ENCODE results near the gene PLIN3. TPM values are rescaled to one million over a fixed set of nuclear protein-coding genes. Genes with fewer than 3 reads are reported as not detected.
"Not testable (repeated sequence)": the region's sequence is repeated elsewhere in the genome, so short reads cannot be mapped to it uniquely, and the experiment has no call there.

The PLIN3 gene
- total and polyA plus RNA-seq, 4 donors, result 53.2 to 68.4 (median 56.5) TPM

DNA sequence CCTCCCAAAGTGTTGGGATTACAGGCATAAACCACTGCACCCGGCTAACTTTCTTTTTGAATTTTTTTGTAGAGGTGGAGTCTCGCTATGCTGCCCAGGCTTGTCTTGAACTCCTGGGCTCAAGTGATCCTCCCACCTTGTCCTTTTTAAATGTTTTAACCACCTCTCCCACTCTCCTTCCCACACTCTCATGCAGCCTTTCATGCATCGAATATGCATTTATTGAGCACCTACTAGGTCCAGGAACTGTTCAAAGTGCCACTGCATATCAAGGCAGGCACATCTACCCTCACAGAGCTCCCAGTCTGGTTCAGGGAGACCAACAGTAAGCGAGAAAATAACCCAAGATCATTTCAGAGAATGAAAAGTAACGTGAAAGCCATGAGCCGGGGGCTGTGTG, 37.1 kb downstream of the PLIN3 start:
- H3K4me3 ChIP-seq (ENCODE audit: low read length in 2 of 2), result no peak overlapping the region
- H3K36me3 ChIP-seq (ENCODE audit: control insufficient read depth in 1 of 2, insufficient read depth in 2 of 2, low read length in 1 of 2), result no peaks in the 10 kb centered on the region
- intact Hi-C loops (cut with DNase I), result loop anchor here in 1 of 2 donors (2.0 kb wide), 1 partner anchor 18 kb away; no protein-coding TSS in a partner anchor
- no peak overlapping the region for H3K27ac ChIP-seq (ENCODE audit: low read depth in 1 of 2, low read length in 2 of 2)
- no peaks in the 10 kb centered on the region for H3K27me3 ChIP-seq (ENCODE audit: control insufficient read depth in 1 of 2, insufficient read depth in 2 of 2, low read length in 1 of 2)
- H3K9me3 ChIP-seq (ENCODE audit: control insufficient read depth, low read length), result no peaks in the 10 kb centered on the region
- no peak for ATAC-seq (ENCODE audit: low FRiP score)
- H3K4me1 ChIP-seq (ENCODE audit: control insufficient read depth in 1 of 2, insufficient read depth in 2 of 2, low read length in 2 of 2), result no peaks in the 10 kb centered on the region
- 86 to 88% methylated on average over 6 of the region's 6 CpGs for WGBS, 2 donors
- DNase-seq, result no peak

DNA sequence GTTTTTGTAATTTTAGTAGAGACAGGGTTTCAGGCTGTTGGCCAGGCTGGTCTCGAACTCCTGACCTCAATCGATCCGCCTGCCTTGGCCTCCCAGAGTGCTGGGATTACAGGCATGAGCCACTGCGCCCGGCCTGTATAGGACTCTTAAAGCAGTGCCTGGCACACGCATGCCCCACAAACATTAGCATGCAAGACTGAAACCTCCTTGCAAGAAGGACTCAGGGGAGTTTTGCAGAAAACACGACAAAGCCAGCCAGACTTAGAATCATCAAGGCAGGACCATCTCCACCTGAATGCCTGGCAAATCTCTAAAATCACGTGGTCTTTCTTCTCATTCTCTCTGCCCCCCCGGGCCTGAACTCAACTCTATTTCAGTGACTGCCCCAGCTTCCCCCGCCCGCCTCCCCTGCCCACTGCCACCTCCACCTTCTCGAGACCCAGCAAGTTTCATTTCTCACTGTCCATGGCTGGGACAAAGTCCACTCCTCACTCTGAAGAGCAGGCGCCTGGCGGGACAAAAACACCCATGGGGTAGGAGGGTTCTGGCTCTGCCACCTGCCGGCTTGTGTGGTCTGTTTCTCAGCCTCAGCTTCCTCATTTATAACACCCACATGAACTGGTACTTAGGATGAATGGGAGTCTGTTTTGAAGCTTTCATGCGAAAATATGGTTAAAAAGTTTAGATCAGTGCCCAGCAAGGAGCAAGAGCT, 38.3 kb downstream of the PLIN3 start:
- no peak overlapping the region for H3K27ac ChIP-seq (ENCODE audit: low read depth in 1 of 2, low read length in 2 of 2)
- no peaks in the 10 kb centered on the region for H3K4me1 ChIP-seq (ENCODE audit: control insufficient read depth in 1 of 2, insufficient read depth in 2 of 2, low read length in 2 of 2)
- no peaks in the 10 kb centered on the region for H3K9me3 ChIP-seq (ENCODE audit: control insufficient read depth, low read length)
- DNase-seq (no peak), ATAC-seq (ENCODE audit: low FRiP score) (no peak)
- intact Hi-C loops (cut with DNase I), result no loop called here
- WGBS, 2 donors, result 67% methylated on average over 16 of the region's 16 CpGs
- no peaks in the 10 kb centered on the region for H3K36me3 ChIP-seq (ENCODE audit: control insufficient read depth in 1 of 2, insufficient read depth in 2 of 2, low read length in 1 of 2)
- H3K27me3 ChIP-seq (ENCODE audit: control insufficient read depth in 1 of 2, insufficient read depth in 2 of 2, low read length in 1 of 2), result no peaks in the 10 kb centered on the region
- no peak overlapping the region for H3K4me3 ChIP-seq (ENCODE audit: low read length in 2 of 2)

DNA sequence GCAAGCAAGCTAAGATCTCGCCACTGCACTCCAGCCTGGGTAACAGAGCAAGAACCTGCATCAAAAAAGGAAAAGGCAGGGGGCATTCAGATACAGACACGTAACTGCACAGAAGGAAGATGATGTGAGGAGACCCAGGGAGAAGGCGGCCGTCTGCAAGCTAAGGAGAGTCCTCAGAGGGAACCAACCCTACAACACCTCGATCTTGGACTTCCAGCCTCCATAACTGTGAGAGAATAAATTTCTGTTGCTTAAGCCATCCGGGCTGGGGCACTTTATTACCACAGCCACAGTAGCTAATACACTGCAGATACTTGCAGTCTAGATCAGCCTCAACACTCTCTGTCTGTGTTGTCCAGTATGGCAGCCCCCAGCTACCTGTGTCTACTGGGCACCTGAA, 43.9 kb downstream of the PLIN3 start:
- no peaks in the 10 kb centered on the region for H3K4me1 ChIP-seq (ENCODE audit: control insufficient read depth in 1 of 2, insufficient read depth in 2 of 2, low read length in 2 of 2)
- H3K27me3 ChIP-seq (ENCODE audit: control insufficient read depth in 1 of 2, insufficient read depth in 2 of 2, low read length in 1 of 2), result no peaks in the 10 kb centered on the region
- H3K9me3 ChIP-seq (ENCODE audit: control insufficient read depth, low read length), result no peaks in the 10 kb centered on the region
- H3K4me3 ChIP-seq (ENCODE audit: low read length in 2 of 2), result no peak overlapping the region
- intact Hi-C loops (cut with DNase I), result no loop called here
- 89 to 96% methylated on average over 6 of the region's 6 CpGs for WGBS, 2 donors
- ATAC-seq (ENCODE audit: low FRiP score) (no peak), DNase-seq (no peak)
- H3K27ac ChIP-seq (ENCODE audit: low read depth in 1 of 2, low read length in 2 of 2), result no peak overlapping the region
- peaks cover 0 to 1% of the 10 kb centered on the region in 2 donors for H3K36me3 ChIP-seq (ENCODE audit: control insufficient read depth in 1 of 2, insufficient read depth in 2 of 2, low read length in 1 of 2)

DNA sequence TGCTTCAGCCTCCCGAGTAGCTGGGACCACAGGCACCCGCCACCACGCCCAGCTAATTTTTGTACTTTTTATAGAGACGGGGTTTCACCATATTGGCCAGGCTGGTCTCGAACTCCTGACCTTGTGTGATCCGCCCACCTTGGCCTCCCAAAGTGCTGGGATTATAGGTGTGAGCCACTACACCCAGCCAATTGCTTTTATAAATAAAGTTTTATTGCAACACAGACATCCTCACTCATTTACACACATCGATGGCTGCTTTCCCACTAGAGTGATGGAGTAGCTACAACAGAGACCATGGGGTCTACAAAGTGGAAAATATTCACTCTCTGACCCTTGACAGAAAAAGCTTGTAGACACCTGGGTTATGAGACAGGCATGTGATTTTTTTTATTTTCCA, 45.1 kb downstream of the PLIN3 start:
- 97 to 98% methylated on average over 7 of the region's 7 CpGs for WGBS, 2 donors
- ATAC-seq (ENCODE audit: low FRiP score); H3K4me1 ChIP-seq (ENCODE audit: control insufficient read depth in 1 of 2, insufficient read depth in 2 of 2, low read length in 2 of 2); intact Hi-C loops (cut with DNase I); H3K27me3 ChIP-seq (ENCODE audit: control insufficient read depth in 1 of 2, insufficient read depth in 2 of 2, low read length in 1 of 2); H3K36me3 ChIP-seq (ENCODE audit: control insufficient read depth in 1 of 2, insufficient read depth in 2 of 2, low read length in 1 of 2); H3K27ac ChIP-seq (ENCODE audit: low read depth in 1 of 2, low read length in 2 of 2); DNase-seq; H3K4me3 ChIP-seq (ENCODE audit: low read length in 2 of 2); H3K9me3 ChIP-seq (ENCODE audit: control insufficient read depth, low read length): not testable (repeated sequence)

DNA sequence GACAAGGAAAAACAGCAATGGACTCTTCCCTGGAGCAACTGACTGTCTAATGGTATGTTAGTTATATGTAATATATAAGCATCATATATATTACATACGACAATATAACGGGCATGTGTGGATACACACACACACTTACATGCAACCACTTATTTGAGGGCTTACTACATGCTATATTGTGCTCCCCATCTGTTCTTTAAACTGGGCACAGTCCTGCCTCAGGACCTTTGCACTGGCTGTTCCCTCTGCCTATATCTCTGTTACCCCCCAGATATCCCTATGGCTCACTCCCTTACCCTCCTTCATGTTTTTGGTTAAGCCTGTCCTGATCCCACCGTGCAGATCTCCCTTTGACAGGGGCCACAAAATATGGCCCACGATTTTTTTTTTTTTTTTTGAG, 46.2 kb downstream of the PLIN3 start:
- H3K9me3 ChIP-seq (ENCODE audit: control insufficient read depth, low read length), result no peaks in the 10 kb centered on the region
- no peaks in the 10 kb centered on the region for H3K4me1 ChIP-seq (ENCODE audit: control insufficient read depth in 1 of 2, insufficient read depth in 2 of 2, low read length in 2 of 2)
- WGBS, 2 donors, result 90 to 92% methylated on average over 4 of the region's 4 CpGs
- ATAC-seq (ENCODE audit: low FRiP score), result no peak
- no peak for DNase-seq
- H3K27ac ChIP-seq (ENCODE audit: low read depth in 1 of 2, low read length in 2 of 2), result no peak overlapping the region
- intact Hi-C loops (cut with DNase I), result no loop called here
- peaks cover 0 to 1% of the 10 kb centered on the region in 2 donors for H3K36me3 ChIP-seq (ENCODE audit: control insufficient read depth in 1 of 2, insufficient read depth in 2 of 2, low read length in 1 of 2)
- no peaks in the 10 kb centered on the region for H3K27me3 ChIP-seq (ENCODE audit: control insufficient read depth in 1 of 2, insufficient read depth in 2 of 2, low read length in 1 of 2)
- H3K4me3 ChIP-seq (ENCODE audit: low read length in 2 of 2), result no peak overlapping the region

DNA sequence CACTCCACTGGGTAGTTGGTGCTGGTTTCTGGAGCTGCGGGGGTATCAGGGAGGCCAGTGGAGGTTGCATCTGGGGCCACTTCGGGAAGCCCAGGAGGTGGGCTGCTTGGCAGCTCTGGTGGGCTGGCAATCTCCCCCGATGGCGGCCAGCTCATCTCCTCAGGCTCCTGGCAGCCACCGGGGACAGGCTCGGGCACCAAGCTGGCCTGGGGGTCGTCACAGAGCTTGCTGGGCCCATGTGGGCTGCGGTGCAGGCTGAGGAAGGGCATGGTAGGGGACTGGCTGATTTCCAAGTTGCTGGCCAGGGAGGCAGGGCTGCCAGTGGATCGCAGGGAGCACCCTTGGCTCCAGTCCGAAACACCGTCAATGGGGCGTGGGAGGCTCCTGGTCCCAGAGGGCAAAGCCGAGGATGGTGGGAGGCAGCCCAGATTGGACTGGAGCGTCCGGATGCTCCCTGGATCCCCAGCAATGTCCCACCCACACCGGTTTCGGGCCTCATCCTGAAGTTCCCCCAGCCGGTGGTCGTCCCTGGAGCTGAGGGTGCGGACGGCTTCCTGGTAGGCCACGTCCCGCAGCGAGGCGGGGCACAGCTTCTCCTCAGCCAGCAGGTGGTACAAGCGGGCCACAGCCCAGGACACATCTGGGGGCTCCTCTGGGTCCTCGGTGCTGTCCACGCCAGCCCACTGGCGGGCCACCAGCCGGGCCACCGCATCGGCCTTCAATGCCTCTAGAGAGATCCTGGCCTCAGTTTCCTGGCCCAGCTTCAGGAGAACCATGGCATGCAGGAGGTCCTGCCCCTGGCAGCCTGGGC, 49.8 kb downstream of the PLIN3 start:
- 82 to 87% methylated on average over 30 to 32 of the region's 32 CpGs for WGBS, 2 donors
- intact Hi-C loops (cut with DNase I), result no loop called here
- no peak overlapping the region for H3K27ac ChIP-seq (ENCODE audit: low read depth in 1 of 2, low read length in 2 of 2)
- DNase-seq (no peak), ATAC-seq (ENCODE audit: low FRiP score) (no peak)
- H3K27me3 ChIP-seq (ENCODE audit: control insufficient read depth in 1 of 2, insufficient read depth in 2 of 2, low read length in 1 of 2), result no peaks in the 10 kb centered on the region
- peaks cover 0 to 1% of the 10 kb centered on the region in 2 donors for H3K36me3 ChIP-seq (ENCODE audit: control insufficient read depth in 1 of 2, insufficient read depth in 2 of 2, low read length in 1 of 2)
- H3K4me3 ChIP-seq (ENCODE audit: low read length in 2 of 2), result no peak overlapping the region
- H3K9me3 ChIP-seq (ENCODE audit: control insufficient read depth, low read length), result no peaks in the 10 kb centered on the region
- H3K4me1 ChIP-seq (ENCODE audit: control insufficient read depth in 1 of 2, insufficient read depth in 2 of 2, low read length in 2 of 2), result no peaks in the 10 kb centered on the region

DNA sequence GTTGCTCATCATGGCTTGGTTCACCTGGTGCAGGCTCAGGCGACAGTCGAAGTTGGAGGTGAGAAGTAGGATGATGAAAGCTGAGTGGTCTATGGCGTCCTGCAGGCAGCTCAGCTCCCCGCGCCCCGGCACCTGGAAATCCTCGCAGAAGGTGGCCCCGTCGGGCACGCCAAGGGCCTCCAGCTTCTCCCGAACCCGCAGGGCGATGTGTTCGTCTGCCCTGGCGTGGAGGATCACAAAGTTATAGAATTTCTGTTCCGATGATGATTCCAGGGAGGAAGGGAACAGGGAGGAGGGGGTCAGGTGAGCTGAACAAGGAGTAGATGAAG, 50.6 kb downstream of the PLIN3 start:
- Histone ChIP-seq H3K4me1 (ENCODE audit: control insufficient read depth in 1 of 2, insufficient read depth in 2 of 2, low read length in 2 of 2) (peaks cover 0 to under 1% of the 10 kb centered on the region in 2 donors), H3K9me3 (ENCODE audit: control insufficient read depth, low read length) (no peaks in the 10 kb centered on the region), H3K27ac (ENCODE audit: low read depth in 1 of 2, low read length in 2 of 2) (no peak overlapping the region), H3K36me3 (ENCODE audit: control insufficient read depth in 1 of 2, insufficient read depth in 2 of 2, low read length in 1 of 2) (peaks cover 0 to 1% of the 10 kb centered on the region in 2 donors), H3K27me3 (ENCODE audit: control insufficient read depth in 1 of 2, insufficient read depth in 2 of 2, low read length in 1 of 2) (no peaks in the 10 kb centered on the region), H3K4me3 (ENCODE audit: low read length in 2 of 2) (no peak overlapping the region)
- 91 to 94% methylated on average over 16 of the region's 16 CpGs for WGBS, 2 donors
- DNase-seq (no peak), ATAC-seq (ENCODE audit: low FRiP score) (no peak)
- intact Hi-C loops (cut with DNase I), result no loop called here

DNA sequence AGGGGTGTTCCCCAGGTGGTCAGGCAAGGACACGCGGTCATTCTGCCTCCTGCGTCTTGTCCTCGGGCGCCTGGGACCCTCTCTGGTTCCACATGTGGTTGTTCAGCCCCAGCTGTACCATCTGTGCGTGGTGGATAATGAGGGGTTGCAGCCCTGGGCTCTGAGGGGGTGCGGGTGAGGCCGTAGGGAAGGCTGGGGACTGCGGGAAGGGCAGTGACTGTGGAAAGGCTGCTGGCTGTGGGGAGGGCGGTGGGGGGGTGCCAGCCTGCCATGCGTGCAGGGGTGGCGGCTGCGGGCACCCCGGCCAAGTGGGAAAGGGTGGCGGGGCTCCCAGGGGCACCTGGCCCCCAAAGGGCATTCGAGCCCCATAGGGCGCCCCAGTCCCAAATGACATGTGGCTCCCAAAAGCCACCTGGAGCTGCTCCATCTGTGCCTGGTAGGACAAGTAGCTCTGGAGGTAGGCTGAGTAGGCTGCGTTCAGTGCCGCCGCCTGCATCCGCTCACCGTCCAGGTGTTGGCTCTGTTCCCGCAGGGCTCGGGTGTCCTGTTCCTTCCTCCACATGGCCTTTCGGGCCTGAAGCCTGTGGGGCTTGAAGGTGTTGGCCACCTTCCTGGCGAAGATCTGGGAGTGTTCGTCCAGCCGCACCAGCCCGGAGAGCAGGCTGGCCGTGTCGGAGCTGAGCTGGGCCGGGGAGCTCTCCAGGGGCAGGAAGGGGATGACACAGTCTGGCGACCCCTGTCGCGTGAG, 51.1 kb downstream of the PLIN3 start:
- DNase-seq (no peak), ATAC-seq (ENCODE audit: low FRiP score) (no peak)
- intact Hi-C loops (cut with DNase I), result no loop called here
- H3K4me1 ChIP-seq (ENCODE audit: control insufficient read depth in 1 of 2, insufficient read depth in 2 of 2, low read length in 2 of 2), result peaks cover 0 to 1% of the 10 kb centered on the region in 2 donors
- no peaks in the 10 kb centered on the region for H3K9me3 ChIP-seq (ENCODE audit: control insufficient read depth, low read length)
- H3K27me3 ChIP-seq (ENCODE audit: control insufficient read depth in 1 of 2, insufficient read depth in 2 of 2, low read length in 1 of 2), result no peaks in the 10 kb centered on the region
- WGBS, 2 donors, result 93 to 95% methylated on average over 35 of the region's 35 CpGs
- peak overlapping the region in 1 of 2 donors; percentile 19 for H3K27ac ChIP-seq (ENCODE audit: low read depth in 1 of 2, low read length in 2 of 2)
- H3K36me3 ChIP-seq (ENCODE audit: control insufficient read depth in 1 of 2, insufficient read depth in 2 of 2, low read length in 1 of 2), result peaks cover 0 to 1% of the 10 kb centered on the region in 2 donors
- H3K4me3 ChIP-seq (ENCODE audit: low read length in 2 of 2), result no peak overlapping the region
